Stimulated activated CD8-positive, alpha-beta memory T cell treated with anti-CD3 and anti-CD28 coated beads, Interleukin-15, amount 100 ng/mL, for 48 hours (primary cell): Measurements from ENCODE around the gene BCL2L13.
"Not testable (repeated sequence)": the region's sequence is repeated elsewhere in the genome, so short reads cannot be mapped to it uniquely, and the experiment has no call there.

Source experiments
- DNase-seq, 2 donors: peaks; one replicate each; pipeline ENCODE4 v3.0.0-alpha.2; 2020; ENCODE audit warnings: low read depth in 2 of 2

BCL2L13 gene

DNA sequence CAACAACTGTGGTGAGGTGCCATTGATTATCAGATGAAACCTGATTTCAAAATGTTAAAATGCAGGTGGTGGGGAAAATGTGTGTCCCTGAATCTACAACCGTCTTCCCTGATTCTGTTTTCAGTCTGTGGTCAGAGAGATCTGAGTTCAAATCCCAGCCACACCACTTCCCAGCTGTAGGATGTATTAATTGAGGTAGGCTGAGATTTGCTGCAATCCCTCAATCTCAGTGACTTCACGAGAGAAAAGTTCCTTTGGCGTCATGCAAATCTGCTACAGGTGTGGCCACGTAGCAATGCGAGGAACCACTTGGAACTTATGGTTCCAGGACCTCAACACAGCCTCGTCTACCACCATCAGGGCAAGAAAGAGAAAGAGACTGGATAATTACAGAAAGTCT is 56.2 kb downstream of the BCL2L13 start:
- no peak for DNase-seq

DNA sequence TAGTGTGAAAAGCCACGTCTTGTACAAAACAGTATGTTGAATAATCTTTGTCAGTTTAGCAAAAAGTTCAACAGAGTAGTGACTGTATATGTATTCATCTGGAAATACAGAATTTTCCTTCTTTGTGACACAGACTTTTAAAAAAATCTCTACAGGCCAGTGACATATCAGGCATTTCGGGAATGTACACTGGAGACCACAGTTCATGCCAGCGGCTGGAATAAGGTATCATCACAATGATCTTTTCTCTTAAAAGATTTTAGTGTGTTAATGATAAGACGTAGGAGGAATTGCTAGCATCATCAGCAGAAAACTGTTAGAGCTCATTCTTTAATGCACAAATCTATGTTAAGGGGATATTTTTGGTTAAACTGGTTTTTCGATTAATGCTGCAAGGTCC is 57.4 kb downstream of the BCL2L13 start:
- no peak for DNase-seq

DNA sequence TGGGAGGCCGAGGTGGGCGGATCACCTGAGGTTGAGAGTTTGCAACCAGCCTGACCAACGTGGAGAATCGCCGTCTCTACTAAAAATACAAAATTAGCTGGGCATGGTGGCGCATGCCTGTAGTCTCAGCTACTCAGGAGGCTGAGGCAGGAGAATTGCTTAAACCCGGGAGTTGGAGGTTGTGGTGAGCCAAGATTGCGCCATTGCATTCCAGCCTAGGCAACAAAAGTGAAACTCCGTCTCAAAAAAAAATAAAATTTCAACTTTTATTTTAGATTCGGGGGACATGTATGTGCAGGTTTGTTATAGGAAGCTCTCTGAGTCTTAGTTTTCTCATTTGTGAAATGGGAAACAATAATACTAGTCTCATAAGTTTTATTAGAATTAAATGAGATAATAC is 58.6 kb downstream of the BCL2L13 start:
- not testable (repeated sequence) for DNase-seq

DNA sequence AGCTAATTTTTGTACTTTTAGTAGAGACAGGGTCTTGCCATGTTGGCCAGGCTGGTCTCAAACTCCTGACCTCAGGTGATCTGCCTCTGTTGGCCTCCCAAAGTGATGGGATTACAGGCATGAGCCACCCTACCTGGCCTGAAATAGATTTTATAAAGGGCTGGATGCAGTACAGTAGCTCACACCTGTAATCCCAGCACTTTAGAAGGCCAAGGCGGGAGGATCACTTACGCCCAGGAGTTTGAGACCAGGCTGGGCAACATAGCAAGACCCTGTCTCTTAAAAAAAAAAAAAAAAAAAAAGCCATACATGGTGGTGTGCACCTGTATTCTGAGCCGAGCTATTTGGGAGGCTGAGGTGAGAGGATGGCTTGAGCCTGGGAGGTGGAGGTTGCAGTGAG is 59.7 kb downstream of the BCL2L13 start:
- not testable (repeated sequence) for DNase-seq

DNA sequence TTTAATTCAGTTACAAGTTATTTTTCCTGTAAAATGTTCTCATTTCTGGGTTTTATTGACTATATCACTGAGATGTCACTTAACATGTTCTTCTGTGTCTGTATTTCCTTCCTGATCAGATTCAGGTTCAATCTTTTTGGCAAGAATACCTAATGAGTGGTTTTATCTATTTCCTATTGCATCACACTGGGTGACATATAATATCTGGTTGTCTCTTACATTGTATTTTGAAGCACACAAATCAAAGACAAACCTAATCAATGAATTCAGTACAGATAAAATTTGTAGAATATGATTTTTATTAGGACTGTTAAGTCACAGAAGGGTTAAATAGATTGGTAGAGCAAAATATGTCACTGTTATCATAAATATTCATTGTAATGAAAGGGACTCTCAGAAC is 60.4 kb downstream of the BCL2L13 start:
- no peak for DNase-seq

DNA sequence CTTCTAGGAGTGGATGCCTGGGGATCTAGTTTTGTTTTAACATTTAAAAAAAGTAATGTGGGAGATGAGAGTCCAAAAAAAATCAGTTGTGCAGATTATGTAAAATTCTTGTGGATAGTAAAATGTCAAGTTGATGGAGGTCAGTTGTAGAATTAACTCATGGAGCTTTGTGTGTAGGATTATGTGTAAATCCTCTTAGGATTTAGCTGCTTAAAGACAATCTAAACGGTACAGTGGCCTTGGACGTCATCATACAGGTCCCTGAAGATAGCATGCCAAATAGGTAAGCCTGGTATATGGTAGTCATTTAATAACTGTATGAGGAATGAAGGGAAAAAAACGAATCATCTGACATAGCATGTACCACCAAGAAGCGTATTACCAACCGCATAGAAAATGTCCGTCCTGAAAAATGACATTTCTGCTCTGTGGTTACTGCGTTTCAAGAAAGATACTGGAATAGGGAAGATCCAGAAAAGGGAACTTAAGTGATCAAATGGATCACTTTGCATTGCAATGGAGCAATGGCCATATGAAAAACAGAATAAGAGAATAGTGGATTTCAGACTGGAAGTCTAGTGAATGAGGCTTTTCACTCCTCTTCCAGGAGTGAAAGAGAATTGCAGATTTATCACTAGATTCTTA is 61.3 kb downstream of the BCL2L13 start:
- no peak for DNase-seq

DNA sequence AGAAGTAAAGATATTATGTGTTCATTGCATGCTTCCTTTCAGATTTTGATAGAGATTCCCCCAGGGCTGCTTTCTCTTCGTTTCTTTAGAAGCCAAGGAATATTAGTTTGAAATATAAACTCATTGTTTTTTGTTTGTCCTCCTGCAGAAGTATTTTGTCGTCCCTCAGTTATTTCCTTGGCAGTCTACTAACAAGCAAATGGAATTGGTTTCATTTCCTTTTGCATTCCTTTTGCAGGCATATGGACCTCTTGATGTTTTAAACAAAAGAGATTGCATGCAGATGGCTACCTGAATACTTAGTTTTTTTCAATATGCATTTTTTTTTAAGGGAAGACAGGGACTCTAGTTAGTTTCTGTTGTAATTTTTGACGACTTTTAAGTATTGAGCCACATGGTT is 62.2 kb downstream of the BCL2L13 start:
- DNase-seq = no peak

DNA sequence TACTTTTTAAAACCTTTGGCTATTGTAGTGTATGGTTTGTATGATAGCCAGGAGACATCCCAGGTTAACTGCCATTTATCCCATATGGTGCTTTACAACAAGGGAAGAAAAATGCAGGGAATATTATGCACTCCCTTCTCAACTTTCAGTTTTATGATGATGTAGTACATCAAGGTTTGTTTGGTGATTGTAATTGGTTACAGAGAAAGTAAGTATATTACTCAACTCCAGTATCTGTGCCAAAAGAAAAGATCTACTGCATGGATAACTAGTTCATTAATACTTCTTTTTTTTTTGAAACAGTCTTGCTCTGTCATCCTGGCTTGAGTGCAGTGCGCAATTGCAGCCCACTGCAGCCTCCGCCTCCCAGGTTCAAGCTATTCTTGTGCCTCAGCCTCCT is 65.3 kb downstream of the BCL2L13 start:
- no peak for DNase-seq

DNA sequence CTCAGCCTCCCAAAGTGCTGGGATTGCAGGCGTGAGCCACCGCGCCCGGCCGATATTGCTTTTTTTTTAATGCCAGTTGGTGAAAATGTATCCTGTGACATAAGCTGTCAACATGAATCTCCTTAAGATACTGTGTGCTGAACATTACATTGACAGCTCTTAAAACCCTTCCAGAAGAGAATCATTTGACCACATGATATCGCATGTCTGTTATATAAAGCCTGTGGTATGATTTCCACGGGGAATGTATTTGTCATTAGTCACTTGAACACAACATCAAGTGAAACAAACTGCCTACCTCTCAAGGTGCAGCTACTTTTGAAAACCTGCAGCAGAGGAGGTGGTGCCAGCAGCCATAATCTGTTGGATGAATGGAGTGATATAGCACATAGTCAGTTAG is 67.0 kb downstream of the BCL2L13 start:
- DNase-seq = no peak

DNA sequence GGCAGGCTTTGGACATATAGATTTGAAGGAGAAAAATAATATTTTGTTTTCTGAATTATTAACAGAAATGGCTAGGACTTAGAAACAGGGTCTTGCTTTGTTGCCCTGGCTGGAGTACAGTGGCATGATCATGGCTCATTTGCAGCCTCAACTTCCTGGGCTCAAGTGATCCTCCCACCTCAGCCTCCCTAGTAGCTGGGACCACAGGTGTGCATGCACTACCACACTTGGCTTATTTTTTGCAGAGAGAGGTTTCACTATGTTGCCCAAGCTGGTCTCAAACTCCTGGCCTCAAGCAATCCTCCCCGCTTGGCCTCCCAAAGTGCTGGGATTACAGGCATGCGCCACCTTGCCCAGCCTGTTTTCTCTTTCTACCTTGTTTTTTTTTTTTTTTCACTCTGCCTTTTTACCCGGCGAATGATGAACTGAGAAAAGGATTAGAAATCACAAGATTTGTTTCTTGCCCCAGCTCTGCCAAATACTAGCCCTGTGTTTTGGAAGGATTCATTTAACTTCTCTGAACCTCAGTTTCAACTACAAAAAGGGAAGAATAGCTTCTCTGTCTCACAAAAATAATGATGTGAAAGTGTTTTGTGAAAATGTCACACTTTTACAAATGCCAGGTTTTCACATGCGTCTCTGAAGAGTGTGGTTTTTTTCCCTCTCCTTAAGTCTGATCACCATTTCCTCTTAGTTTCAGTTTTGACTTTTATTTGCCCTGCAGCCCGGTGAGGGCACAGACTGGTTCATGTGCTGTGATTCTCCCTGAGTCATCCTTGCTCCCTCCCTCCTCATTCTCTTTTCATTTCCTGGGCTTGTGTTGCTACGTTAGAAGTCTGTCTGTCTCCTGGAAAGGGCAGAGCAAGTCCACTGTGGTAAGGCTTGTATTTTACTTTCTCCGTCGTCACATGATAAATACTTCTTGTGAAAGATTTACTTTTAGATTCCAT is 67.7 kb downstream of the BCL2L13 start:
- peak; percentile 18 to 25 for DNase-seq

DNA sequence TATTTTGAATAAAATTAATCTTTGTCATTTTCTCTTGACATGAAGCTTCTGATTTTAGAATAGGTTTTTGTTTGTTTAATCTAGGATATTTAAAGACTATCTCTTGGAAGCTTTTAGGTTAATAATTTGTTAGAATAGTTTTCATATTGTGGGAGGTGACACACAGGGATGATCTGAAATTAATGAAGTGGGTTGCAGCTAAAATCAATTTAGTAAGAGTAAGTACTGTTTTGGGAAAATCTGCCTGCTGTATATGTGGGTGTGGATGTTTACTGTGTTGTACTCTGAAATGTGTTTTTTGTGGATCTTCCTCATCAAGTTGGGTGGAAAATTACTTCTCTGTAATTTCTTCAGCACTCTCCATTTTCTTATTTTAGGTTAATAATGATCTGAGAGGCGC is 68.4 kb downstream of the BCL2L13 start:
- DNase-seq = no peak

DNA sequence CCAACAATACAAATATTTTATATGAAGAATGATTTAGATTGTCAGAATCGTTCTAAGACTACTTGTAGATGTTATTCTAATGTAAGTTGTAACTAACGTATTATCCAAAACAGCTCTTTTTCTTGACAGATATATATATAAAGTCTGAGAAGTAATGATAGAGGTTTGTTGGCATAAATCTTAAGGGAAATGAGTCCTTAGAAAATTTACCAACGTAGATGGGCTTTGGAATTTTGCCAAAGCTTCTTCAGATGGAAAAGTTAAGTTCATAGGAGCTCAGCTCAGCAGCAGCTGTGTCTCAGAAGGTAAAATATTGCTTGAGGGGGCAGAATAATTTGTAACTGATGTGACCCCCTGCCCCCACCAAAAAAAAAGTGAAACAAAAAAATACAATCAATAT is 69.0 kb downstream of the BCL2L13 start:
- no peak for DNase-seq

DNA sequence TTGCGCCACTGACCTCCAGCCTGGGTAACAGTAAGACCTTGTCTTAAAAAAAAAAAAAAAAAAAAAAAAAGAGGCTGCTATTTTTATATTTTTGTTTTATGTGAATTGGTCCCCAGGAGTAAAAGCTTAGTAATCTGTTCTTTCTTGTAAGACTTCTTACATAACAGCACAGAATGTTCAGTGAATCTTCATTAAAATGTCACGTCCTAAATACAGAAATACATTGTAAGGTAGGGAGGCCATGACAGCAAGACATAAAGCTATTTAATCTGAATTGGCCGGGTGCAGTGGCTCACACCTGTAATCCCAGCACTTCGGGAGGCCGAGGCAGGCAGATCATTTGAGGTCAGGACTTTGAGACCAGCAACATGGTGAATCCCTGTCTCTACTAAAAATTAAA is 71.5 kb downstream of the BCL2L13 start:
- no peak for DNase-seq

DNA sequence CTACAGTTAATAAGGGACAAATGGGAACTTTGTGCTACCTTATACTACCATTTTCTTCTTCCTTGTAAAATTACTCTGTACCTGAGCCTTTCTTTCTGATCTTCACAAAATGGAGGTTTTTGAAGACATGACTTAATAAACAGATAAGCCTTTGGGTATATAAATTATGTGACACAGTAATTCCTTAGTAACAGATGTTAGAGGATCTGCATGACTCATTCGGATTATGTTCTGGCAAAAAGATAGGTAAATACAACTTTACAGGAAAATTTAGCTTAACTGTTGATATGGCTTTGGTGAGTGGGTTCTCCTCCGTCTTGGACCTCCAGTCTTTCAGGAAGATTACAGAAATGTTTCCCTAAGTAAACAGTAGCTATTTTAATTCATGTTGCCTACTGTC is 73.9 kb downstream of the BCL2L13 start:
- DNase-seq = no peak

DNA sequence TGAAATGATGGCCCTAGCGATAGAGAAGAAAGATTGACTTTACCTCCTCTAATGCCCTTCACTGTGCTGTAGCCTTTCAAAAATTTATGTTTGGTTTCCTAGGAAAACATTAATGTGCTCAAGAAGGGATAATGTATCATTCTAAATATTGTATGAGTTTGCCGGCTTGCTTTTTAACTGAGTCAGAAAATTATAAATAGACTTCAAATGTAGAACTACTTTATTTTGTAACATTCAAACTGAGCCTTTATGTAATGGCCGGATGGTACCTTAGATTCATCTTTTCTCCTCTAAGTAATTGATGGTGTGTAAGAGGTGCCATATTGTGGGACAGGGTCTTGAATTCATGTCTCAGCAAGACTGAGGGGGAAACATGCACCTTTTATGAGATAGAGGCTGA is 78.0 kb downstream of the BCL2L13 start:
- DNase-seq = no peak

DNA sequence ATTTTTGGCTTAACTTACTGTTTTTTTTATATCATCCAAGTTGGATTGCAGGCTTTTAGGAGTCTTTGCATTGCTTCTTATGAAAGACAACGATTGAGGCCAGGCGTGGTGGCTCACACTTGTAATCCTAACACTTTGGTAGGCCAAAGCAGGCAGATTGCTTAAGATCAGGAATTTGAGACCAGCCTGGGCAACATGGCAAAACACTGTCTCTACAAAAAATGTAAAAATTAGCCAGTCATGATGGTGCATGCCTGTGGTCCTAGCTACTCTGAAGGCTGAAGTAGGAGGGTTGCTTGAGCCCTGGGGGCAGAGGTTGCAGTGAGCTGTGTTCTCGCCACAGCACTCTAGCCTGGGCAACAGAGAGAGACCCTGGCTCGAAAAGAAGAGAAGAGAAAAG is 79.2 kb downstream of the BCL2L13 start:
- DNase-seq = no peak

DNA sequence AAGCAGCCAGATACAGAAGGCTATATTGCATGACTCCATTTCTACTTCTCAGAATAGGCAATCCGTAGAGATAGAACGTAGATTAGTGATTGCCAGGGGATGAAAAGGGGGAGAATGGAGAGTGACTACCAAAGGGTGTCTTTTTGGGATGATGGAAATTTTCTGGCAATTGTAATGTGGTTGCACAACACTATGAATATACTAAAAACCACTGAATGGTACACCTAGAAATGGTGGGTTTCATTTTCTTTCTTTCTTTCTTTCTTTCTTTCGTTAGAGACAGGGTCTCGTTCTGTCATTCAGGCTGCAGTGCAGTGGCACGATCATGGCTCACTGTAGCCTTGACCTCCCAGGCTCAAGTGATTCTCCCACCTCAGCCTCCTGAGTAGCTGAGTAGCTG is 81.4 kb downstream of the BCL2L13 start:
- DNase-seq = no peak

DNA sequence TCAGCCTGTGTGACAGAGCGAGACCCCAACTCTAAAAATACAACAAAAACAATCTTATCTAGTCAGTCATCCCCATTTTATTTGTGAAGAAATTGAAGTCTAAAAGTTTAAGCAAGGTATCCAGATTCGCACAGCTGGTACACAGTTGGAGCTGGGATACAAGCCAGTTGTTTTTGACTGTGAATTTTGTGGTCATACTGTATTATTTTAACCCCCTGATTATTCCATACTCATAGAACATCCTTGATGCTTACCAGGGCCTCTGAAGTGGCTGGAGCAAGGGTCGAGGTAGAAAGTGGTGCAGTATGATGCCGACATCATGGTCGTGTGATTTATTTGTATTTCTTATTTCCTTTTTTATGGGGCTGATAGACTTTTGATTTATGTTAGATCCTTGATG is 85.7 kb downstream of the BCL2L13 start:
- DNase-seq = no peak

DNA sequence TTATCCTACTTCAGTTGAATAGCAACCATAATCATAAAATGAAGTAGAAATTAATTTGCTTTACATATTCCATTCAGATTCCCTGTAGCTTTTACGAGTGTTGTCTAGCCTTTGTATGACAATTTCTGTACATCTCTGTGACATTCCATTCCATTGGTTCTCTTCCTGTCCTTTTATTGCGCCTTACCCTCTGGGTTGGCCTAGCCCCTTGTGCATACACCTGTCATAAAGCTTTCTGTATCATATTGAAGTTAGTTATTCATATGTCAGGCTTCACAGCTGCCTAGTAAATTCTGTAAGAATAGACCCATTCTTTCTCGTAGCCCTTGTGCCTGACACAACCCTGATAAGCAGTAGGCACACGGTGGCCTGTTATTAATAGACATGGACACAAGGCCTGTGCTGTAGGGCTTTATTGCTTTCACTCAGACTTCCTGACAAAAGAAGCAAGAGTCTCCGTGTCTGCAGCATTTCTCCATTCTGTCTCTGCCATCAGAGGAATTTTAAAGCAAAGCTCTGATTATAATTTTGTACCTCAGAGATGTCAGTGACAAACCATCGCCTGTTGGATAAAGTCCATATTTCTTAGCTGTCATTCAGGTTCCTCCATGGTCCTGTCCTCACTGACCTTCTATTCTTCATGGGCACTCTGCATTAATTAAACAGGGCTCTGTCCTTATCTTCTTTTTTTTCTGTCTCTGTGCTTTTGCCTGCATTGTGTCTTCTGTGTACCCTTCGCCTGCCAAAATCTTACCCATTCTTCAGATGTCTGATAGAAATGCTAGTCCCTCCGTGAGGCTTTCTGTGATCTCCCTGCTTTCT is 86.3 kb downstream of the BCL2L13 start:
- no peak for DNase-seq

DNA sequence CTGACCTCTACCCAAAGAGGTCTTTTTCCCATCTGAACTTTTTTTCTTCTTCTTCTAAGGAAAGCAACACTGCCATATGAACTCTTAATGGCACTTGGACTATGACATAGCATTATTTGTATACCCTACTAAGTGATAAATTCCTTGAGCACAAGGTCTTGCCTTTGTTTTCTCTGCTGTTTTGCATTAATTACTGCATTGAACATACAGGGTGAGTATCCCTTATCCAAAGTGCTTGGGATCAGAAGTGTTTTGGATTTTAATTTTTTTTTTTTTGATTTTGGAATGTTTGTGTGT is 86.9 kb downstream of the BCL2L13 start:
- no peak for DNase-seq

DNA sequence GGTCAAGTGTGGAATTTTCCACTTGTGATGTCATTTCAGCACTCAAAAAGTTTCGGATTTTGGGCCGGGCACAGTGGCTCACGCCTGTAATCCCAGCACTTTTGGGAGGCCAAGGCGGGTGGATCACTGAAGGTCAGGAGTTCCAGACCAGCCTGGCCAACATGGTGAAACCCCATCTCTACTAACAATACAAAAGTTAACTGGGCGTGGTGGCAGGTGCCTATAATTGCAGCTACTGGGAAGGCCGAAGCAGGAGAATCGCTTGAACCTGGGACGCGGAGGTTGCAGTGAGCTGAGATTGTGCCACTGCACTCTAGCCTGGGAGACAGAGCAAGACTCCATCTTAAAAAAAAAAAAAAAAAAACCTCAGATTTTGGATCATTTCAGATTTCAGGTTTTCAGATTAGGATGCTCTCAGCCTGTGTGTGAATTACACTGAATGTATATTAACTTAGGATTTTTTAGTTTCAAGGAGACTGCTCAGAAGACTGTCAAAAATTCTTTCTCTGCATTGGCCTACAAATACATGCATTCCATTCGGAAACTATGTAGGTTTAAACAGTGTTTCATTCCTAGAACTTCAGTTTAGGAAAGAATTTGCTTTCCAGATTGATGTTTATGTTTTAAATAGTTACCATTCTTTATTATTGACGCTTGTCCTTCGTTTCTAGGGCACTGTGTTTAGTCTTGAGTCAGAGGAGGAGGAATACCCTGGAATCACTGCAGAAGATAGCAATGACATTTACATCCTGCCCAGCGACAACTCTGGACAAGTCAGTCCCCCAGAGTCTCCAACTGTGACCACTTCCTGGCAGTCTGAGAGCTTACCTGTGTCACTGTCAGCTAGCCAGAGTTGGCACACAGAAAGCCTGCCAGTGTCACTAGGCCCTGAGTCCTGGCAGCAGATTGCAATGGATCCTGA is 87.7 kb downstream of the BCL2L13 start:
- DNase-seq = no peak
